Esophagus squamous epithelium (tissue), 4 donors: ENCODE measurements around the gene LINC01488.

Experiments used
- CTCF ChIP-seq, 6 experiments: fragments of 450-650 bp in 4 of 6; fragments of 200-600 bp in 2 of 6; sonication (generic) in 2 of 6; IDR thresholded peaks; one replicate each; pipeline ENCODE4 v1.5.1; 2016 to 2019; ENCODE audit warnings: antibody characterized with exemption in 6 of 6, mild to moderate bottlenecking in 4 of 6, moderate library complexity in 4 of 6
- POLR2A ChIP-seq, 4 donors: fragments of 450-650 bp; IDR thresholded peaks; one replicate each; pipeline ENCODE4 v1.6.1; 2017; ENCODE audit warnings: antibody characterized with exemption in 4 of 4, mild to moderate bottlenecking in 4 of 4, moderate library complexity in 3 of 4

GRCh38 chr11:69471729-69472540 lies 9.5 kb upstream of the LINC01488 start:
- no peak for TF ChIP-seq CTCF (IDR thresholded peaks at IDR 0.05)
- no peak for TF ChIP-seq POLR2A (IDR thresholded peaks at IDR 0.05)
